ENCODE results near the gene LILRB1. TPM values are rescaled to one million over a fixed set of nuclear protein-coding genes. Genes with fewer than 3 reads are reported as not detected.
"Not testable (repeated sequence)": the region's sequence is repeated elsewhere in the genome, so short reads cannot be mapped to it uniquely, and the experiment has no call there.

The LILRB1 gene
- total RNA-seq, 1 donor from 2014 or later, result not detected

- Mint-ChIP-seq H3K27ac (no peak overlapping the region), H3K36me3 (no peaks in the 10 kb centered on the region), H3K9me3 (peaks cover 10% of the 10 kb centered on the region), H3K4me1 (ENCODE audit: unreplicated experiment) (no peaks in the 10 kb centered on the region), H3K27me3 (no peaks in the 10 kb centered on the region), H3K4me3 (no peak overlapping the region)
- TF ChIP-seq CTCF (conservative IDR thresholded peaks at IDR 0.05), result no peak
- DNase-seq (ENCODE audit: extremely low spot score, unreplicated experiment), result no peak
Observed at GRCh38 chr19:54630782-54631181, 498 bp downstream of the LILRB1 start.

GRCh38 chr19:54631489-54632337 lies 1.4 kb downstream of the LILRB1 start:
- not testable (repeated sequence) for H3K27ac Mint-ChIP-seq; DNase-seq (ENCODE audit: extremely low spot score, unreplicated experiment); H3K4me3 Mint-ChIP-seq; H3K27me3 Mint-ChIP-seq; H3K9me3 Mint-ChIP-seq; H3K36me3 Mint-ChIP-seq; H3K4me1 Mint-ChIP-seq (ENCODE audit: unreplicated experiment)

DNA sequence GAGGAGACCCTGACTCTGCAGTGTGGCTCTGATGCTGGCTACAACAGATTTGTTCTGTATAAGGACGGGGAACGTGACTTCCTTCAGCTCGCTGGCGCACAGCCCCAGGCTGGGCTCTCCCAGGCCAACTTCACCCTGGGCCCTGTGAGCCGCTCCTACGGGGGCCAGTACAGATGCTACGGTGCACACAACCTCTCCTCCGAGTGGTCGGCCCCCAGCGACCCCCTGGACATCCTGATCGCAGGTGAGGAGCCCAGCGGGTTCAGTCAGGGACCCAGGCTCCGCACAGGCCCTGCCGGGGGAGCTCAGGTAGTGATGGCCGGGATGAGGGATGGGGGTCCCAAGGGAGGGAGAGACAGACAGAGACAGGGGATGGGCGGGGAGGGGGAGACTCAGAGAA lies 2.2 kb downstream of the LILRB1 start:
- H3K27ac Mint-ChIP-seq; H3K9me3 Mint-ChIP-seq; H3K36me3 Mint-ChIP-seq; DNase-seq (ENCODE audit: extremely low spot score, unreplicated experiment); H3K4me3 Mint-ChIP-seq; H3K27me3 Mint-ChIP-seq; H3K4me1 Mint-ChIP-seq (ENCODE audit: unreplicated experiment): not testable (repeated sequence)

DNA sequence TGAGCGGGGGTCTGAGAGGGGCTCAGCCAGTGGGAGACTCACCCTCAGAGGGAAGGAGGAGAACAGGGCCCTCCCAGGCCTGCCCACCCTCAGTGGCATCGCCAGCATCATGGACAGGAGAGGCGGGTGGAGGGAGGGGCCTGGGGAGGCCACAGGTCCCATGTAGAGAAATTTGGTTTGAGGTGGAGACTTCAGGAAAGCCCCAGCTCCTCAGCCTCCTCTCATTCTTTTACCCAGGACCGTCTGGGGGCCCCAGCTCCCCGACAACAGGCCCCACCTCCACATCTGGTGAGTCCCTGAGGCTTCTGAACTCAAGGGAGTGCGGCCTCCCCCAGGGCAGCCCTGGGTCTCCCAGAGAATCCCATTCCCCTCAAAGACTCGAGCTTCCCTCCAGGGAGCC lies 3.1 kb downstream of the LILRB1 start:
- no peak overlapping the region for H3K4me3 Mint-ChIP-seq
- H3K9me3 Mint-ChIP-seq, result no peaks in the 10 kb centered on the region
- DNase-seq (ENCODE audit: extremely low spot score, unreplicated experiment), result no peak
- H3K27ac Mint-ChIP-seq, result no peak overlapping the region
- H3K4me1 Mint-ChIP-seq (ENCODE audit: unreplicated experiment), result no peaks in the 10 kb centered on the region
- no peak for TF ChIP-seq CTCF (conservative IDR thresholded peaks at IDR 0.05)
- no peaks in the 10 kb centered on the region for H3K27me3 Mint-ChIP-seq
- no peaks in the 10 kb centered on the region for H3K36me3 Mint-ChIP-seq

DNA sequence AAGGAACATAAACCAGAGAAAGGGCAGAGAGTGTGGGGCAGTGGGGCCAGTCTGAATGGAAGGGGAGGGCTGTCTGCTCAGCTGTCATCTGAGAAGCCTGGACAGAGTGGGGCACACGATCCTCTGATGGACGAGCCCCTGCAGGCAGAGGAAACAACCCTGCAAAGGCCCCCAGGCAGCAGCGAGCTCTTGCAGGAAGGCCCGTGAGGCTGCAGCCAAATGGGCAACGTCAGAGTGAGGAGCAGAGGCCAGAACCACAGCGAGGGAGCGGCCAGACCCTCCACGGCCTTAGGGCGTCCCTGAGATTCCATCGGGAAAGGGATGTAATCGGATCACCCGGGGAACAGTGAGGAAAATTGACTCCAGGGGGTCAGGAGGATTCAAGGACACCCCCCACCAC lies 5.8 kb downstream of the LILRB1 start:
- H3K9me3 Mint-ChIP-seq; H3K36me3 Mint-ChIP-seq; DNase-seq (ENCODE audit: extremely low spot score, unreplicated experiment); H3K27ac Mint-ChIP-seq; H3K27me3 Mint-ChIP-seq; H3K4me1 Mint-ChIP-seq (ENCODE audit: unreplicated experiment); H3K4me3 Mint-ChIP-seq: not testable (repeated sequence)

GRCh38 chr19:54638683-54639082 lies 8.4 kb downstream of the LILRB1 start:
- Mint-ChIP-seq H3K9me3 (no peaks in the 10 kb centered on the region), H3K4me1 (ENCODE audit: unreplicated experiment) (no peaks in the 10 kb centered on the region), H3K36me3 (no peaks in the 10 kb centered on the region), H3K4me3 (no peak overlapping the region), H3K27ac (no peak overlapping the region), H3K27me3 (no peaks in the 10 kb centered on the region)
- no peak for TF ChIP-seq CTCF (conservative IDR thresholded peaks at IDR 0.05)
- no peak for DNase-seq (ENCODE audit: extremely low spot score, unreplicated experiment)

DNA sequence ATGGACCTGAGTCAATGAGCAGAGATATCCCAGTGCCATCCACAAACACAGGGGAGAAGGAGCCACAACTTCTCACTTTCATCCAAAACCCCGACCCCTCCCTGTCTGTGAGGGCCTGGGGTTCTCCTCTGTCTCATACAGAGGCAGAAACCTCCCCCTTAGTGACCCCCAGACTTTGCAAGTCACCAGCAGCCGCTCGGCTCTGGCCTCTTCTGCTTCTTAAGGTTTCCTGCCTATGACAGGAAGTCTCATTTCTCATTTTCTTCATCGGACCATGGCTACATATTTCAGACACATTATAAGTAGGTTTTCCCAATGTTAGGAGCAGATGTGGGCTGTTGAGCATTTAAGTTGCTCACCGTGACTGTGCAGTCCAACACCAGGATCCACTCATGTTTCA lies 12.7 kb downstream of the LILRB1 start:
- H3K27me3 Mint-ChIP-seq; H3K4me3 Mint-ChIP-seq; H3K27ac Mint-ChIP-seq; H3K36me3 Mint-ChIP-seq; H3K9me3 Mint-ChIP-seq; DNase-seq (ENCODE audit: extremely low spot score, unreplicated experiment); H3K4me1 Mint-ChIP-seq (ENCODE audit: unreplicated experiment): not testable (repeated sequence)

- H3K36me3 Mint-ChIP-seq; H3K27me3 Mint-ChIP-seq; H3K9me3 Mint-ChIP-seq; DNase-seq (ENCODE audit: extremely low spot score, unreplicated experiment); H3K27ac Mint-ChIP-seq; H3K4me3 Mint-ChIP-seq; H3K4me1 Mint-ChIP-seq (ENCODE audit: unreplicated experiment): not testable (repeated sequence)
Observed at GRCh38 chr19:54643583-54643982, 13.3 kb downstream of the LILRB1 start.

Data from type B pancreatic cell (in vitro differentiated cells).